ENCODE data around the gene FAM171A2. TPM values are rescaled to one million over a fixed set of nuclear protein-coding genes. Genes with fewer than 3 reads are reported as not detected.

Gene FAM171A2
- total RNA-seq, 1 experiment from 2014 or later = 7.6 TPM

DNA sequence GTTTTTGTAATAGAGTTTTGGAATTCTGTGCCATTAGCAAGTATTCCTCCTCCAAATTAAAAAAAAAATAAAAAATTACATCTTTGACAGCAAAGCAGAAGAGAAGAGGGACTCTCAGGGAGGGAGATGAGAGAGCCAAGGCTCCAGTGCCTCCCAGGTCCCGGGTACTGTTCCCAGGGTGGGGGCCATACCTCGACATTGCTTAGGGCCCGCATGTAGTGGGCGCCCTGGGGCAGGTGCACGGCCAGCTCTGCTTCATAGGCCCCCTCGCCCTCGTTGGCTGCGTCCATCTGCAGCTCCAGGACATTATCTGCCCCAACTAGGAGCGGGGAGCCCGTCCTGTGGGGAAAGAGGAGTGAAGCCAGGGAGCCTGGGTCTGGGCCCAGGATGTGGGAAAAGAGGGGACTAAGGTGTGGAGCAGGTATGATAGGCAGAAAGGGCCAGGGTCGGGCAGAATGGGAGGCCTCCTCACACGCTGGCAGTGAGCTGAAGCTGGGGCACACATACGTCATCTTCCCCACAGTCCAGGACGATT lies 14.6 kb upstream of the FAM171A2 start:
- ChIA-PET CTCF (no interaction called here), POLR2A (interaction anchor here (0.8 kb wide), 1 partner anchor 9 kb away, joined by 6 read pairs; no protein-coding TSS in a partner anchor)
- no peak for TF ChIP-seq SIN3A (IDR thresholded peaks at IDR 0.05; ENCODE audit: borderline replicate concordance, insufficient read depth, low read depth, low read length)
- TF ChIP-seq, protein P1, sequence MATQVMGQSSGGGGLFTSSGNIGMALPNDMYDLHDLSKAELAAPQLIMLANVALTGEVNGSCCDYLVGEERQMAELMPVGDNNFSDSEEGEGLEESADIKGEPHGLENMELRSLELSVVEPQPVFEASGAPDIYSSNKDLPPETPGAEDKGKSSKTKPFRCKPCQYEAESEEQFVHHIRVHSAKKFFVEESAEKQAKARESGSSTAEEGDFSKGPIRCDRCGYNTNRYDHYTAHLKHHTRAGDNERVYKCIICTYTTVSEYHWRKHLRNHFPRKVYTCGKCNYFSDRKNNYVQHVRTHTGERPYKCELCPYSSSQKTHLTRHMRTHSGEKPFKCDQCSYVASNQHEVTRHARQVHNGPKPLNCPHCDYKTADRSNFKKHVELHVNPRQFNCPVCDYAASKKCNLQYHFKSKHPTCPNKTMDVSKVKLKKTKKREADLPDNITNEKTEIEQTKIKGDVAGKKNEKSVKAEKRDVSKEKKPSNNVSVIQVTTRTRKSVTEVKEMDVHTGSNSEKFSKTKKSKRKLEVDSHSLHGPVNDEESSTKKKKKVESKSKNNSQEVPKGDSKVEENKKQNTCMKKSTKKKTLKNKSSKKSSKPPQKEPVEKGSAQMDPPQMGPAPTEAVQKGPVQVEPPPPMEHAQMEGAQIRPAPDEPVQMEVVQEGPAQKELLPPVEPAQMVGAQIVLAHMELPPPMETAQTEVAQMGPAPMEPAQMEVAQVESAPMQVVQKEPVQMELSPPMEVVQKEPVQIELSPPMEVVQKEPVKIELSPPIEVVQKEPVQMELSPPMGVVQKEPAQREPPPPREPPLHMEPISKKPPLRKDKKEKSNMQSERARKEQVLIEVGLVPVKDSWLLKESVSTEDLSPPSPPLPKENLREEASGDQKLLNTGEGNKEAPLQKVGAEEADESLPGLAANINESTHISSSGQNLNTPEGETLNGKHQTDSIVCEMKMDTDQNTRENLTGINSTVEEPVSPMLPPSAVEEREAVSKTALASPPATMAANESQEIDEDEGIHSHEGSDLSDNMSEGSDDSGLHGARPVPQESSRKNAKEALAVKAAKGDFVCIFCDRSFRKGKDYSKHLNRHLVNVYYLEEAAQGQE (IDR thresholded peaks at IDR 0.05; ENCODE audit: insufficient read depth in 1 of 2, low read depth in 2 of 2, low read length in 1 of 2) = no peak
- no peak for TF ChIP-seq TCF7L2 (IDR thresholded peaks at IDR 0.05; ENCODE audit: low read depth, low read length)
- TF ChIP-seq POLR2AphosphoS5 (IDR thresholded peaks at IDR 0.05; ENCODE audit: low read depth, low read length) = no peak
- TF ChIP-seq, protein P2, sequence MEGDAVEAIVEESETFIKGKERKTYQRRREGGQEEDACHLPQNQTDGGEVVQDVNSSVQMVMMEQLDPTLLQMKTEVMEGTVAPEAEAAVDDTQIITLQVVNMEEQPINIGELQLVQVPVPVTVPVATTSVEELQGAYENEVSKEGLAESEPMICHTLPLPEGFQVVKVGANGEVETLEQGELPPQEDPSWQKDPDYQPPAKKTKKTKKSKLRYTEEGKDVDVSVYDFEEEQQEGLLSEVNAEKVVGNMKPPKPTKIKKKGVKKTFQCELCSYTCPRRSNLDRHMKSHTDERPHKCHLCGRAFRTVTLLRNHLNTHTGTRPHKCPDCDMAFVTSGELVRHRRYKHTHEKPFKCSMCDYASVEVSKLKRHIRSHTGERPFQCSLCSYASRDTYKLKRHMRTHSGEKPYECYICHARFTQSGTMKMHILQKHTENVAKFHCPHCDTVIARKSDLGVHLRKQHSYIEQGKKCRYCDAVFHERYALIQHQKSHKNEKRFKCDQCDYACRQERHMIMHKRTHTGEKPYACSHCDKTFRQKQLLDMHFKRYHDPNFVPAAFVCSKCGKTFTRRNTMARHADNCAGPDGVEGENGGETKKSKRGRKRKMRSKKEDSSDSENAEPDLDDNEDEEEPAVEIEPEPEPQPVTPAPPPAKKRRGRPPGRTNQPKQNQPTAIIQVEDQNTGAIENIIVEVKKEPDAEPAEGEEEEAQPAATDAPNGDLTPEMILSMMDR (IDR thresholded peaks at IDR 0.05) = no peak
- DNase-seq (ENCODE audit: low read depth, low spot score) = no peak
- intact Hi-C loops (cut with micrococcal nuclease; ENCODE audit: unreplicated experiment) = no loop called here
- no TSS peak for BruUV-seq (replicated peaks)
- in situ Hi-C loops (cut with HindIII; ENCODE audit: low pct_unique_long_range_greater_than_20kb, low sequenced_read_pairs) = no loop called here
- no peak overlapping the region for H3K27ac ChIP-seq (ENCODE audit: low read length)
- H3K36me3 ChIP-seq (ENCODE audit: control insufficient read depth, insufficient read depth, low read length) = no peaks in the 10 kb centered on the region
- H3K4me3 ChIP-seq (ENCODE audit: low read depth in 2 of 2, low read length in 2 of 2) = no peak overlapping the region
- no peaks in the 10 kb centered on the region for H3K9me3 ChIP-seq (ENCODE audit: control insufficient read depth, insufficient read depth, low read depth, low read length)
- no peak for ATAC-seq
- no peaks in the 10 kb centered on the region for H3K4me1 ChIP-seq (ENCODE audit: control insufficient read depth, insufficient read depth, low read length)
- H3K27me3 ChIP-seq (ENCODE audit: control insufficient read depth, insufficient read depth, low read length) = no peaks in the 10 kb centered on the region

DNA sequence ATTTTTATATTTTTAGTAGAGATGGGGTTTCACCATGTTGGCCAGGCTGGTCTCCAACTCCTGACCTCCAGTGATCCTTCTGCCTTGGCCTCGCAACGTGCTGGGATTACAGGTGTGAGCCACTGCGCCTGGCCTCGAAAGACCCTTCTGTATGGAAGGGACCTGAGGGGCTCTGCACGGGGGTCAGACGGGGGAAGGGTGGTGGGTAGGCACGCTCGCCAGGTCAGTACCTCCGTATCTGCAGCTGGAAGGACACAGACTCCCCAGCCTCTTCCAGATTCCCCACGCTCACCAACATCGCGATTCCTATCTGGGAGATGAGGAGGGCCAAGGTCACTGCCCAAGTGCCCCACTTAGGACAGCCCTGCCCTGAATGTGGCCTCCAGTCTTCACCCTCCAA lies 13.1 kb upstream of the FAM171A2 start:
- in situ Hi-C loops (cut with HindIII; ENCODE audit: low pct_unique_long_range_greater_than_20kb, low sequenced_read_pairs) (no loop called here), intact Hi-C loops (cut with micrococcal nuclease; ENCODE audit: unreplicated experiment) (no loop called here)
- ATAC-seq (no peak), DNase-seq (ENCODE audit: low read depth, low spot score) (no peak)
- TF ChIP-seq POLR2AphosphoS5 (IDR thresholded peaks at IDR 0.05; ENCODE audit: low read depth, low read length) (no peak), TCF7L2 (IDR thresholded peaks at IDR 0.05; ENCODE audit: low read depth, low read length) (no peak), SIN3A (IDR thresholded peaks at IDR 0.05; ENCODE audit: borderline replicate concordance, insufficient read depth, low read depth, low read length) (no peak)
- TF ChIP-seq, protein P1 (IDR thresholded peaks at IDR 0.05; ENCODE audit: insufficient read depth in 1 of 2, low read depth in 2 of 2, low read length in 1 of 2) = no peak
- TF ChIP-seq, protein P2 (IDR thresholded peaks at IDR 0.05) = no peak
- Histone ChIP-seq H3K36me3 (ENCODE audit: control insufficient read depth, insufficient read depth, low read length) (no peaks in the 10 kb centered on the region), H3K4me3 (ENCODE audit: low read depth in 2 of 2, low read length in 2 of 2) (no peak overlapping the region), H3K4me1 (ENCODE audit: control insufficient read depth, insufficient read depth, low read length) (no peaks in the 10 kb centered on the region), H3K27me3 (ENCODE audit: control insufficient read depth, insufficient read depth, low read length) (no peaks in the 10 kb centered on the region), H3K27ac (ENCODE audit: low read length) (no peak overlapping the region), H3K9me3 (ENCODE audit: control insufficient read depth, insufficient read depth, low read depth, low read length) (no peaks in the 10 kb centered on the region)
- CTCF ChIA-PET = no interaction called here
- POLR2A ChIA-PET = no interaction called here
- BruUV-seq (replicated peaks) = no TSS peak
